H54 (cell line): ENCODE measurements around the gene SNX7.
A peak's percentile ranks its signal among the peaks of the same experiment; 100 is the strongest.

Experiments
- DNase-seq: peaks from one replicate; pipeline ENCODE4 v3.0.0; 2011; ENCODE audit warnings: low spot score, mixed read lengths; ENCODE audit not compliant: insufficient read length
- FAIRE-seq: peaks from 3 replicates; lab custom pipeline; 2011; peaks lifted over from hg19 to GRCh38; lab: Jason Lieb, UNC
- POLR2A ChIP-seq: IDR thresholded peaks from 2 replicates; pipeline ENCODE4 v1.6.1; 2011; ENCODE audit warnings: low read depth, mild to moderate bottlenecking, low read length

Gene SNX7

GRCh38 chr1:98675282-98675681, 13.8 kb downstream of the SNX7 start:
- TF ChIP-seq POLR2A = no peak
- DNase-seq = no peak
- FAIRE-seq = no peak

GRCh38 chr1:98677288-98677687, 15.8 kb downstream of the SNX7 start:
- no peak for TF ChIP-seq POLR2A
- FAIRE-seq (no peak), DNase-seq (no peak)

GRCh38 chr1:98681812-98682211, 20.3 kb downstream of the SNX7 start:
- FAIRE-seq = no peak
- TF ChIP-seq POLR2A = no peak
- DNase-seq = no peak

GRCh38 chr1:98688110-98688739, 26.7 kb downstream of the SNX7 start:
- no peak for TF ChIP-seq POLR2A
- no peak for DNase-seq
- FAIRE-seq = peak; percentile 23

- FAIRE-seq = no peak
- no peak for TF ChIP-seq POLR2A
- no peak for DNase-seq
Observed at GRCh38 chr1:98690576-98690975, 29.1 kb downstream of the SNX7 start.

GRCh38 chr1:98692482-98692881, 31.0 kb downstream of the SNX7 start:
- FAIRE-seq (no peak), DNase-seq (no peak)
- TF ChIP-seq POLR2A = no peak

GRCh38 chr1:98693385-98693784, 31.9 kb downstream of the SNX7 start:
- no peak for DNase-seq
- no peak for TF ChIP-seq POLR2A
- FAIRE-seq = no peak

GRCh38 chr1:98696077-98696476, 34.6 kb downstream of the SNX7 start:
- DNase-seq (no peak), FAIRE-seq (no peak)
- no peak for TF ChIP-seq POLR2A

GRCh38 chr1:98697781-98698180, 36.3 kb downstream of the SNX7 start:
- FAIRE-seq (no peak), DNase-seq (no peak)
- TF ChIP-seq POLR2A = no peak

GRCh38 chr1:98698625-98699024, 37.1 kb downstream of the SNX7 start:
- no peak for TF ChIP-seq POLR2A
- FAIRE-seq = no peak

GRCh38 chr1:98700228-98700627, 38.7 kb downstream of the SNX7 start:
- TF ChIP-seq POLR2A = no peak
- DNase-seq (no peak), FAIRE-seq (no peak)

More at GRCh38 chr1:98698625-98699024, 37.1 kb downstream of the SNX7 start:
- DNase-seq = no peak

GRCh38 chr1:98702976-98703375, 41.5 kb downstream of the SNX7 start:
- no peak for TF ChIP-seq POLR2A
- DNase-seq = no peak
- no peak for FAIRE-seq

GRCh38 chr1:98704474-98704873, 43.0 kb downstream of the SNX7 start:
- DNase-seq = no peak
- no peak for TF ChIP-seq POLR2A
- FAIRE-seq = no peak

- DNase-seq = no peak
- no peak for TF ChIP-seq POLR2A
- no peak for FAIRE-seq
Observed at GRCh38 chr1:98704971-98705370, 43.5 kb downstream of the SNX7 start.

- TF ChIP-seq POLR2A = no peak
- DNase-seq (no peak), FAIRE-seq (no peak)
Observed at GRCh38 chr1:98705591-98705990, 44.1 kb downstream of the SNX7 start.

GRCh38 chr1:98706173-98706843, 44.8 kb downstream of the SNX7 start:
- no peak for FAIRE-seq
- no peak for DNase-seq
- TF ChIP-seq POLR2A = no peak
